HEK293 (cell line): ENCODE results near the gene KLF7.

ENCODE experiments used
- CTCF ChIA-PET: fragments of 350-600 bp; formaldehyde crosslinking; extraction: SDS; loops from one replicate; lab custom pipeline; 2021; ENCODE audit warnings: antibody characterized with exemption; lab: Yijun Ruan, JAX
- POLR2A ChIA-PET: fragments of 300-600 bp; formaldehyde crosslinking; extraction: SDS; loops from one replicate; lab custom pipeline; 2020; ENCODE audit warnings: antibody characterized with exemption, inconsistent platforms; lab: Yijun Ruan, JAX
- H3K27ac ChIP-seq: fragments of 200-500 bp; sonication (Bioruptor generic); 2 replicates; pipeline ENCODE4 v1.5.1; 2014; ENCODE audit warnings: low read depth, low read length, control low read depth, inconsistent platforms; ENCODE audit errors: extremely low read depth
- H3K36me3 ChIP-seq, 2 experiments: fragments of 200-500 bp in 1 of 2; sonication (Bioruptor generic) in 1 of 2; 1 replicate in 1 of 2; 2 replicates in 1 of 2; pipeline ENCODE4 v1.5.1; 2014 to 2017; ENCODE audit warnings: inconsistent platforms in 2 of 2, low read length in 2 of 2; ENCODE audit not compliant: control insufficient read depth in 2 of 2, insufficient read depth in 1 of 2
- H3K4me1 ChIP-seq: fragments of 200-500 bp; sonication (Bioruptor generic); 2 replicates; pipeline ENCODE4 v1.5.1; 2014; ENCODE audit warnings: mild to moderate bottlenecking, low read length, inconsistent platforms; ENCODE audit not compliant: control insufficient read depth, insufficient read depth
- H3K4me3 ChIP-seq: 2 replicates; pipeline ENCODE4 v1.5.1; 2011; ENCODE audit warnings: low read depth, mild to moderate bottlenecking, control low read depth, low read length, moderate library complexity
- H3K9me3 ChIP-seq: fragments of 200-500 bp; sonication (Bioruptor generic); 2 replicates; pipeline ENCODE4 v1.5.1; 2014; ENCODE audit warnings: low read depth, low read length, inconsistent platforms; ENCODE audit not compliant: control insufficient read depth, insufficient read depth
- KLF9 ChIP-seq: fragments of 450-650 bp; formaldehyde crosslinking; IDR thresholded peaks from 2 replicates; pipeline ENCODE4 v1.5.1; 2016; ENCODE audit warnings: missing biosample characterization, missing genetic modification characterization, low read depth
- RBAK ChIP-seq: fragments of 450-650 bp; formaldehyde crosslinking; IDR thresholded peaks from 2 replicates; pipeline ENCODE4 v1.5.1; 2016; ENCODE audit warnings: missing biosample characterization, missing genetic modification characterization
- SETDB1 ChIP-seq: IDR thresholded peaks from one replicate; pipeline ENCODE4 v1.6.1; 2017; ENCODE audit warnings: mild to moderate bottlenecking, low read length, moderate library complexity, mixed read lengths; ENCODE audit not compliant: insufficient read length
- YY2 ChIP-seq: fragments of 450-650 bp; formaldehyde crosslinking; IDR thresholded peaks from 2 replicates; pipeline ENCODE4 v1.5.1; 2016; ENCODE audit warnings: missing biosample characterization, missing genetic modification characterization
- ZBTB48 ChIP-seq: fragments of 450-650 bp; formaldehyde crosslinking; IDR thresholded peaks from 2 replicates; pipeline ENCODE4 v1.5.1; 2016; ENCODE audit warnings: missing biosample characterization, missing genetic modification characterization
- ZBTB49 ChIP-seq: fragments of 450-650 bp; formaldehyde crosslinking; IDR thresholded peaks from 2 replicates; pipeline ENCODE4 v1.5.1; 2016; ENCODE audit warnings: missing biosample characterization, missing genetic modification characterization, low read depth
- ZNF133 ChIP-seq: fragments of 450-650 bp; formaldehyde crosslinking; IDR thresholded peaks from 2 replicates; pipeline ENCODE4 v1.5.1; 2016; ENCODE audit warnings: missing biosample characterization, missing genetic modification characterization
- ZNF138 ChIP-seq: fragments of 450-650 bp; formaldehyde crosslinking; IDR thresholded peaks from 2 replicates; pipeline ENCODE4 v1.5.1; 2016; ENCODE audit warnings: missing biosample characterization, missing genetic modification characterization, borderline replicate concordance
- ZNF155 ChIP-seq: fragments of 450-650 bp; formaldehyde crosslinking; IDR thresholded peaks from 2 replicates; pipeline ENCODE4 v1.5.1; 2016; ENCODE audit warnings: missing biosample characterization, missing genetic modification characterization
- ZNF16 ChIP-seq: fragments of 450-650 bp; formaldehyde crosslinking; IDR thresholded peaks from 2 replicates; pipeline ENCODE4 v1.5.1; 2016; ENCODE audit warnings: low read depth, missing biosample characterization, missing genetic modification characterization
- ZNF184 ChIP-seq: fragments of 450-650 bp; IDR thresholded peaks from 2 replicates; pipeline ENCODE4 v1.5.1; 2018; ENCODE audit warnings: missing biosample characterization, mild to moderate bottlenecking, missing genetic modification characterization
- ZNF211 ChIP-seq: fragments of 450-650 bp; formaldehyde crosslinking; IDR thresholded peaks from 2 replicates; pipeline ENCODE4 v1.5.1; 2016; ENCODE audit warnings: low read depth, missing biosample characterization, missing genetic modification characterization
- ZNF274 ChIP-seq, 2 experiments: fragments of 200-500 bp in 1 of 2; fragments of 450-650 bp in 1 of 2; sonication (Bioruptor generic) in 1 of 2; formaldehyde crosslinking in 1 of 2; IDR thresholded peaks; 2 replicates each; pipeline versions ENCODE4 v1.5.1 to v1.6.1; 2014 to 2016; ENCODE audit warnings: borderline replicate concordance in 1 of 2, inconsistent platforms in 1 of 2, low read length in 1 of 2, missing biosample characterization in 1 of 2, missing genetic modification characterization in 1 of 2
- ZNF335 ChIP-seq: fragments of 450-650 bp; formaldehyde crosslinking; conservative IDR thresholded peaks from 2 replicates; pipeline ENCODE4 v1.5.1; 2016; ENCODE audit warnings: missing biosample characterization, missing genetic modification characterization
- ZNF350 ChIP-seq: fragments of 450-650 bp; formaldehyde crosslinking; IDR thresholded peaks from 2 replicates; pipeline ENCODE4 v1.5.0; 2017; ENCODE audit warnings: missing biosample characterization, mild to moderate bottlenecking, missing genetic modification characterization
- ZNF354C ChIP-seq: fragments of 450-650 bp; formaldehyde crosslinking; IDR thresholded peaks from 2 replicates; pipeline ENCODE4 v1.5.1; 2016; ENCODE audit warnings: missing biosample characterization, missing genetic modification characterization, low read depth, borderline replicate concordance
- ZNF366 ChIP-seq: fragments of 450-650 bp; formaldehyde crosslinking; conservative IDR thresholded peaks from 2 replicates; pipeline ENCODE4 v1.5.1; 2016; ENCODE audit warnings: missing biosample characterization, missing genetic modification characterization
- ZNF37A ChIP-seq: fragments of 450-650 bp; IDR thresholded peaks from 2 replicates; pipeline ENCODE4 v1.5.1; 2018; ENCODE audit warnings: missing biosample characterization, missing genetic modification characterization
- ZNF391 ChIP-seq: fragments of 450-650 bp; formaldehyde crosslinking; IDR thresholded peaks from 2 replicates; pipeline ENCODE4 v1.5.1; 2016; ENCODE audit warnings: low read depth, missing biosample characterization, missing genetic modification characterization, borderline replicate concordance
- ZNF544 ChIP-seq: fragments of 450-650 bp; formaldehyde crosslinking; IDR thresholded peaks from 2 replicates; pipeline ENCODE4 v1.5.0; 2017; ENCODE audit warnings: missing biosample characterization, missing genetic modification characterization
- ZNF549 ChIP-seq: fragments of 450-650 bp; IDR thresholded peaks from 2 replicates; pipeline ENCODE4 v1.5.1; 2018; ENCODE audit warnings: missing biosample characterization, missing genetic modification characterization, mild to moderate bottlenecking, inconsistent platforms, moderate library complexity
- ZNF585B ChIP-seq: fragments of 450-650 bp; formaldehyde crosslinking; IDR thresholded peaks from 2 replicates; pipeline ENCODE4 v1.5.1; 2016; ENCODE audit warnings: missing biosample characterization, missing genetic modification characterization
- ZNF596 ChIP-seq: fragments of 450-650 bp; IDR thresholded peaks from 2 replicates; pipeline ENCODE4 v1.5.0; 2018; ENCODE audit warnings: missing biosample characterization, mild to moderate bottlenecking, missing genetic modification characterization, moderate library complexity
- ZNF610 ChIP-seq: fragments of 450-650 bp; formaldehyde crosslinking; IDR thresholded peaks from 2 replicates; pipeline ENCODE4 v1.5.1; 2016; ENCODE audit warnings: missing biosample characterization, missing genetic modification characterization, borderline replicate concordance
- ZNF645 ChIP-seq: fragments of 450-650 bp; formaldehyde crosslinking; IDR thresholded peaks from 2 replicates; pipeline ENCODE4; 2016; ENCODE audit warnings: missing biosample characterization, missing genetic modification characterization
- ZSCAN18 ChIP-seq: fragments of 450-650 bp; formaldehyde crosslinking; IDR thresholded peaks from 2 replicates; pipeline ENCODE4 v1.5.1; 2016; ENCODE audit warnings: missing biosample characterization, missing genetic modification characterization
- TF ChIP-seq, protein P1 (sequence below): IDR thresholded peaks from 2 replicates; pipeline ENCODE4 v1.6.1; 2011; ENCODE audit warnings: mild to moderate bottlenecking, low read depth, low read length, borderline replicate concordance

Gene KLF7

DNA sequence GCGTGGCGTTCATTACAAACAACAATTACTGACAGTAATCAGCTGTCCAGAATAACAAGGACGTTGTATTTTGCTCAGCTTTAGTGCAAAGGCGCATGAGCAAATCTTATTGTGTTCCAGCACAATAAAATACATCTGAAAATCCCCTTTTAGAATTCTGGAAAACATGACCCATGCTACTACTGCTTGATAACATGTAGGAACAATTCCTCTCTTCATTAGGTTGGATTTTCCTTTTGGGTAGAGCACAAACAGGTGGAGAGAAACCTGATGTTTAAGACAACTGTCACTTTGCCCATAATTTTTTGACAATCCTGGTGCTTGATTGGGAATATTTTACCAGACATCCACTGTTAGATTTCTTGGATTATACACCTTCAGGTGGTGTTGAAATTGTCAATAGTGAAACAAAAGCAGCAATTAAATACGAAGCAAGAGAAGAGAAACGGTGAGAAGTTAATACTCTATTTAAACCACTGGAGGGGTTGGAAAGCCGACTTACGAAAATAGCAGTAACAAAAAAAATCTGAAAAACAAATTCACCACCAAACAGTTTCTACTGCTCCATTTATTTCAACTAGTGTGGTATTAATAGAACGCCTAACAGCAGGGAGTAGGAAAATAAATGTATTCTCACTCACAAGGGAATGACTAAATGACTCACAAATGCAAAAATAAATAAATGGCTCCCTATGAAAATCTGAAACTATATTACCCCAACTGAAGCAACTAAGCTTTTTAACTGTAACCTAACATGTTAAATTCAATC lies 123.8 kb downstream of the KLF7 start:
- ChIA-PET CTCF (interaction anchor here (0.7 kb wide), 1 partner anchor 190 kb away, joined by 3 read pairs; no protein-coding TSS in a partner anchor), POLR2A (no interaction called here)
- TF ChIP-seq ZNF184 (no peak), ZNF366 (tag by site-specific recombination) (no peak), ZNF585B (no peak), ZNF645 (tag by site-specific recombination) (no peak), SETDB1 (no peak), ZNF155 (tag by site-specific recombination) (no peak), ZNF37A (no peak), ZNF335 (no peak), ZNF596 (tag by site-specific recombination) (no peak), ZSCAN18 (no peak), ZNF354C (tag by site-specific recombination) (no peak), KLF9 (tag by site-specific recombination) (no peak), ZNF350 (no peak)
- H3K27ac ChIP-seq, result no peak overlapping the region
- H3K9me3 ChIP-seq, result no peaks in the 10 kb centered on the region
- H3K4me3 ChIP-seq, result no peak overlapping the region
- no peaks in the 10 kb centered on the region for H3K36me3 ChIP-seq
- no peaks in the 10 kb centered on the region; the same call in 1 of the 2 replicates for H3K4me1 ChIP-seq

- ChIA-PET CTCF (no interaction called here), POLR2A (no interaction called here)
- no peaks in the 10 kb centered on the region for H3K36me3 ChIP-seq
- TF ChIP-seq YY2 (tag by site-specific recombination) (no peak), RBAK (tag by site-specific recombination) (no peak), ZNF391 (no peak), ZNF610 (tag by site-specific recombination) (no peak), ZNF544 (no peak), ZBTB48 (tag by site-specific recombination) (no peak), ZNF645 (tag by site-specific recombination) (no peak), ZNF16 (tag by site-specific recombination) (no peak), ZNF549 (tag by site-specific recombination) (no peak), ZBTB49 (no peak), ZNF211 (tag by site-specific recombination) (no peak), ZNF138 (no peak), ZNF350 (no peak), ZNF274 (IDR thresholded peaks at IDR 0.05; ENCODE audit: low read length) (no peak), ZNF274 (tag by site-specific recombination; IDR thresholded peaks at IDR 0.05; ENCODE audit: borderline replicate concordance) (no peak), ZNF133 (tag by site-specific recombination) (no peak), ZNF37A (no peak)
- TF ChIP-seq, protein P1, sequence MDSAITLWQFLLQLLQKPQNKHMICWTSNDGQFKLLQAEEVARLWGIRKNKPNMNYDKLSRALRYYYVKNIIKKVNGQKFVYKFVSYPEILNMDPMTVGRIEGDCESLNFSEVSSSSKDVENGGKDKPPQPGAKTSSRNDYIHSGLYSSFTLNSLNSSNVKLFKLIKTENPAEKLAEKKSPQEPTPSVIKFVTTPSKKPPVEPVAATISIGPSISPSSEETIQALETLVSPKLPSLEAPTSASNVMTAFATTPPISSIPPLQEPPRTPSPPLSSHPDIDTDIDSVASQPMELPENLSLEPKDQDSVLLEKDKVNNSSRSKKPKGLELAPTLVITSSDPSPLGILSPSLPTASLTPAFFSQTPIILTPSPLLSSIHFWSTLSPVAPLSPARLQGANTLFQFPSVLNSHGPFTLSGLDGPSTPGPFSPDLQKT, result no peak
- no peaks in the 10 kb centered on the region; the same call in 1 of the 2 replicates for H3K4me1 ChIP-seq
- H3K4me3 ChIP-seq, result no peak overlapping the region
- H3K27ac ChIP-seq, result no peak overlapping the region
- no peaks in the 10 kb centered on the region for H3K9me3 ChIP-seq
Measured at GRCh38 chr2:207041279-207041678, 124.5 kb downstream of the KLF7 start.
